GM23338 (cell line): ENCODE data around the gene RAB40B. TPM values are rescaled to one million over a fixed set of nuclear protein-coding genes. Genes with fewer than 3 reads are reported as not detected.
A peak's percentile ranks its signal among the peaks of the same experiment; 100 is the strongest.

Source experiments
- ATAC-seq: fragments of 200-7000 bp; cut with Tn5 transposase; 3 replicates; pipeline ENCODE4 v1.9.1; 2020
- DNase-seq: peaks from one replicate; pipeline ENCODE4 v3.0.0-alpha.2; 2015; ENCODE audit warnings: low spot score
- H2AFZ ChIP-seq: fragments of 200-600 bp; sonication (generic); 2 replicates; pipeline ENCODE4 v1.8.0; 2016; ENCODE audit warnings: antibody characterized with exemption, mild to moderate bottlenecking, moderate library complexity
- H3F3A ChIP-seq: fragments of 200-600 bp; sonication (generic); replicated peaks from 2 replicates; pipeline ENCODE4 v1.8.0; 2017; ENCODE audit warnings: antibody characterized with exemption, mixed run types, low read depth
- H3K27ac ChIP-seq: fragments of 200-600 bp; sonication (generic); 2 replicates; pipeline ENCODE4 v1.6.1; 2016; ENCODE audit warnings: low read depth
- H3K27me3 ChIP-seq: fragments of 200-600 bp; sonication (generic); 2 replicates; pipeline ENCODE4 v1.8.0; 2016; ENCODE audit warnings: mild to moderate bottlenecking, mixed run types, moderate library complexity; ENCODE audit not compliant: insufficient read depth
- H3K36me3 ChIP-seq: fragments of 200-600 bp; sonication (generic); 2 replicates; pipeline ENCODE4 v1.8.0; 2016; ENCODE audit warnings: mild to moderate bottlenecking; ENCODE audit not compliant: insufficient read depth
- H3K4me1 ChIP-seq: fragments of 200-600 bp; sonication (generic); 2 replicates; pipeline ENCODE4 v1.8.0; 2016; ENCODE audit warnings: mild to moderate bottlenecking, moderate library complexity; ENCODE audit not compliant: insufficient read depth
- H3K4me2 ChIP-seq: fragments of 200-600 bp; sonication (generic); 2 replicates; pipeline ENCODE4 v1.7.1; 2017; ENCODE audit warnings: mixed run types
- H3K4me3 ChIP-seq: fragments of 200-600 bp; sonication (generic); 2 replicates; pipeline ENCODE4 v1.6.1; 2016; ENCODE audit warnings: mixed run types
- H3K79me2 ChIP-seq: fragments of 200-600 bp; sonication (generic); replicated peaks from 2 replicates; pipeline ENCODE4 v1.8.0; 2017; ENCODE audit warnings: mild to moderate bottlenecking; ENCODE audit not compliant: insufficient read depth
- H3K9me2 ChIP-seq: fragments of 200-600 bp; sonication (generic); 2 replicates; pipeline ENCODE4 v1.8.0; 2017; ENCODE audit not compliant: insufficient read depth
- H4K20me1 ChIP-seq: fragments of 200-600 bp; sonication (generic); replicated peaks from 2 replicates; pipeline ENCODE4 v1.8.0; 2017; ENCODE audit warnings: mild to moderate bottlenecking; ENCODE audit not compliant: insufficient read depth
- H3K27ac Mint-ChIP-seq: 2 replicates; pipeline ENCODE4 v1.8.0; 2020; ENCODE audit warnings: inconsistent platforms, mild to moderate bottlenecking, moderate library complexity, mixed read lengths
- H3K27me3 Mint-ChIP-seq: 3 replicates; pipeline ENCODE4 v1.8.0; 2022; ENCODE audit warnings: low read depth, mild to moderate bottlenecking, moderate library complexity, mixed read lengths, inconsistent platforms; ENCODE audit not compliant: insufficient read depth, poor library complexity
- H3K36me3 Mint-ChIP-seq: 3 replicates; pipeline ENCODE4 v1.8.0; 2021; ENCODE audit warnings: low read depth, mild to moderate bottlenecking, inconsistent platforms, moderate library complexity, mixed read lengths
- H3K4me1 Mint-ChIP-seq: 3 replicates; pipeline ENCODE4 v1.8.0; 2020; ENCODE audit warnings: mild to moderate bottlenecking, inconsistent platforms, mixed read lengths
- H3K4me3 Mint-ChIP-seq: 3 replicates; pipeline ENCODE4 v1.8.0; 2021; ENCODE audit warnings: moderate library complexity, mild to moderate bottlenecking, inconsistent platforms, mixed read lengths
- H3K9me3 Mint-ChIP-seq: 3 replicates; pipeline ENCODE4 v1.8.0; 2020; ENCODE audit warnings: moderate library complexity, mild to moderate bottlenecking, inconsistent platforms, mixed read lengths
- CREB1 ChIP-seq: fragments of 250-450 bp; sonication (Bioruptor Pico); IDR thresholded peaks from 2 replicates; pipeline ENCODE4 v1.5.0; 2020; ENCODE audit warnings: low read depth, mild to moderate bottlenecking, moderate library complexity
- EZH2 ChIP-seq: fragments of 200-600 bp; sonication (generic); IDR thresholded peaks from one replicate; pipeline ENCODE4 v1.8.0; 2017; ENCODE audit warnings: antibody characterized with exemption, mild to moderate bottlenecking, low read depth; ENCODE audit not compliant: unreplicated experiment
- EZH2phosphoT487 ChIP-seq: fragments of 200-600 bp; sonication (generic); IDR thresholded peaks from one replicate; pipeline ENCODE4 v1.8.1; 2018; ENCODE audit warnings: antibody characterized with exemption; ENCODE audit not compliant: unreplicated experiment
- JUNB ChIP-seq: IDR thresholded peaks from one replicate; pipeline ENCODE4 v1.6.1; 2016; ENCODE audit warnings: antibody characterized with exemption; ENCODE audit not compliant: unreplicated experiment
- NANOG ChIP-seq: IDR thresholded peaks from 2 replicates; pipeline ENCODE4 v1.6.1; 2016; ENCODE audit warnings: antibody characterized with exemption, borderline replicate concordance
- POLR2AphosphoS5 ChIP-seq: IDR thresholded peaks from 2 replicates; pipeline ENCODE4 v1.6.1; 2016; ENCODE audit warnings: antibody characterized with exemption, low read depth
- STAT1 ChIP-seq: IDR thresholded peaks from one replicate; pipeline ENCODE4 v1.6.1; 2016; ENCODE audit warnings: antibody characterized with exemption; ENCODE audit not compliant: unreplicated experiment
- ZNF114 ChIP-seq: fragments of 250-450 bp; sonication (Bioruptor Pico); IDR thresholded peaks from 2 replicates; pipeline ENCODE4 v1.5.0; 2020; ENCODE audit warnings: mild to moderate bottlenecking, moderate library complexity
- ZNF331 ChIP-seq: fragments of 250-450 bp; sonication (Bioruptor Pico); IDR thresholded peaks from 2 replicates; pipeline ENCODE4 v1.5.0; 2020; ENCODE audit warnings: low read depth, mild to moderate bottlenecking, moderate library complexity
- polyA plus RNA-seq: library from polyadenylated mRNA; unstranded; fragments of >200 nt; fragmentation: Nextera tagmentation; extraction: Ambion mirVana; gene quantifications from 2 replicates; pipeline ENCODE4 v1.2.1, GENCODE V29; 2016
- total RNA-seq: library from RNA; depleted of rRNA; stranded (reverse); fragments of >200 nt; shearing (Covaris generic); gene quantifications from 2 replicates; pipeline ENCODE4 v1.2.3, GENCODE V29; 2014
- TF ChIP-seq, protein P1 (sequence below): IDR thresholded peaks from 2 replicates; pipeline ENCODE4 v1.6.1; 2016; ENCODE audit warnings: antibody characterized with exemption
- TF ChIP-seq, protein P2 (sequence below), 2 experiments: fragments of 200-600 bp in 1 of 2; sonication (generic) in 1 of 2; conservative IDR thresholded peaks; 2 replicates each; pipeline versions ENCODE4 v1.5.1 to v1.6.1; 2016 to 2017; ENCODE audit warnings: antibody characterized with exemption in 2 of 2, low read depth in 2 of 2, mild to moderate bottlenecking in 2 of 2, moderate library complexity in 1 of 2
- TF ChIP-seq, protein P3 (sequence below): IDR thresholded peaks from one replicate; pipeline ENCODE4 v1.6.1; 2018; ENCODE audit warnings: antibody characterized with exemption; ENCODE audit not compliant: unreplicated experiment

The RAB40B gene
- total and polyA plus RNA-seq, 2 experiments from 2014 or later = 4.2 to 5.2 TPM

DNA sequence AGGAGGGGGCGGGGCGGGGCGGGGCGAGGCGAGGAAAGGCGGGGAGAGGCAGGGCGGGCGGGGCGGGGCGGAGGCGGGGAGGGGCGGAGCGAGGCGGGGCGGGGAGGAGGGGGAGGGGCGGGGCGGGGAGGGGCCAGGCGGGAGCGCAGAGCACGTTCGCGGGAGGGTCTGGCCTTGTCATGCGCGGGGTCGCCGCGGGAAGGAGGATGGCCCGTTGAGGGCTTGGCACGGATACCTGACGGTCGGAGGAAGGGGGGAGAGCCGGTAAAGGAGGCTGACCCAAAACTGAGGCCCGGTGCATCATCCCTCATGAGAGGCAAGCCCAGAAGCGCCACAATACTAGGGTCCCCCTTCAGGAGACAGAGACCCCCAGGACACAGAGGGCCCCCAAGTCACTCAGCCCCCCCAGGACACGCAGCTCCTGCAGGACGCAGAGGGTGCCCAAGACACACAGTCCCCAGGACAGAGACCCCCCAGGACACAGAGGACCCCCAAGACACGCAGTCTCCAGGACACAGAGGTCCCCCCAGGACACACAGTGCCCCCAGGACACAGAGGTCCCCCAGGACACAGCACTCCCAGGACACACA lies 49.7 kb downstream of the RAB40B start:
- H3K4me3 Mint-ChIP-seq = peak overlapping the region; percentile 62
- no peaks in the 10 kb centered on the region for H3K9me3 Mint-ChIP-seq
- H3K4me3 ChIP-seq = 0 out of 2 replicates have a peak overlapping the region, but pooled peaks have one; percentile 36
- H3K9me2 ChIP-seq = no peaks in the 10 kb centered on the region
- peaks cover 11% of the 10 kb centered on the region; the same call in 1 of the 2 replicates for H3F3A ChIP-seq
- peak overlapping the region; percentile 51; the same call in 1 of the 2 replicates for H3K4me2 ChIP-seq
- H3K79me2 ChIP-seq = peaks cover 39% of the 10 kb centered on the region
- ATAC-seq (peak; percentile 11), DNase-seq (peak; percentile 57)
- H3K27ac Mint-ChIP-seq = no peak overlapping the region
- no peak overlapping the region for H2AFZ ChIP-seq
- 0 out of 2 replicates have a peak, but pooled peaks cover 1% of the 10 kb centered on the region for H3K36me3 ChIP-seq
- TF ChIP-seq JUNB (no peak), ZNF331 (no peak), STAT1 (no peak), ZNF114 (CRISPR knock-in tag) (no peak), POLR2AphosphoS5 (no peak), NANOG (no peak), EZH2 (no peak), CREB1 (CRISPR knock-in tag) (no peak), EZH2phosphoT487 (no peak)
- TF ChIP-seq, protein P1, sequence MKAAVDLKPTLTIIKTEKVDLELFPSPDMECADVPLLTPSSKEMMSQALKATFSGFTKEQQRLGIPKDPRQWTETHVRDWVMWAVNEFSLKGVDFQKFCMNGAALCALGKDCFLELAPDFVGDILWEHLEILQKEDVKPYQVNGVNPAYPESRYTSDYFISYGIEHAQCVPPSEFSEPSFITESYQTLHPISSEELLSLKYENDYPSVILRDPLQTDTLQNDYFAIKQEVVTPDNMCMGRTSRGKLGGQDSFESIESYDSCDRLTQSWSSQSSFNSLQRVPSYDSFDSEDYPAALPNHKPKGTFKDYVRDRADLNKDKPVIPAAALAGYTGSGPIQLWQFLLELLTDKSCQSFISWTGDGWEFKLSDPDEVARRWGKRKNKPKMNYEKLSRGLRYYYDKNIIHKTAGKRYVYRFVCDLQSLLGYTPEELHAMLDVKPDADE = no peak
- TF ChIP-seq, protein P2, sequence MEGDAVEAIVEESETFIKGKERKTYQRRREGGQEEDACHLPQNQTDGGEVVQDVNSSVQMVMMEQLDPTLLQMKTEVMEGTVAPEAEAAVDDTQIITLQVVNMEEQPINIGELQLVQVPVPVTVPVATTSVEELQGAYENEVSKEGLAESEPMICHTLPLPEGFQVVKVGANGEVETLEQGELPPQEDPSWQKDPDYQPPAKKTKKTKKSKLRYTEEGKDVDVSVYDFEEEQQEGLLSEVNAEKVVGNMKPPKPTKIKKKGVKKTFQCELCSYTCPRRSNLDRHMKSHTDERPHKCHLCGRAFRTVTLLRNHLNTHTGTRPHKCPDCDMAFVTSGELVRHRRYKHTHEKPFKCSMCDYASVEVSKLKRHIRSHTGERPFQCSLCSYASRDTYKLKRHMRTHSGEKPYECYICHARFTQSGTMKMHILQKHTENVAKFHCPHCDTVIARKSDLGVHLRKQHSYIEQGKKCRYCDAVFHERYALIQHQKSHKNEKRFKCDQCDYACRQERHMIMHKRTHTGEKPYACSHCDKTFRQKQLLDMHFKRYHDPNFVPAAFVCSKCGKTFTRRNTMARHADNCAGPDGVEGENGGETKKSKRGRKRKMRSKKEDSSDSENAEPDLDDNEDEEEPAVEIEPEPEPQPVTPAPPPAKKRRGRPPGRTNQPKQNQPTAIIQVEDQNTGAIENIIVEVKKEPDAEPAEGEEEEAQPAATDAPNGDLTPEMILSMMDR (conservative IDR thresholded peaks at IDR 0.05; ENCODE audit: low read depth in 2 of 2) = no peak
- TF ChIP-seq, protein P3, sequence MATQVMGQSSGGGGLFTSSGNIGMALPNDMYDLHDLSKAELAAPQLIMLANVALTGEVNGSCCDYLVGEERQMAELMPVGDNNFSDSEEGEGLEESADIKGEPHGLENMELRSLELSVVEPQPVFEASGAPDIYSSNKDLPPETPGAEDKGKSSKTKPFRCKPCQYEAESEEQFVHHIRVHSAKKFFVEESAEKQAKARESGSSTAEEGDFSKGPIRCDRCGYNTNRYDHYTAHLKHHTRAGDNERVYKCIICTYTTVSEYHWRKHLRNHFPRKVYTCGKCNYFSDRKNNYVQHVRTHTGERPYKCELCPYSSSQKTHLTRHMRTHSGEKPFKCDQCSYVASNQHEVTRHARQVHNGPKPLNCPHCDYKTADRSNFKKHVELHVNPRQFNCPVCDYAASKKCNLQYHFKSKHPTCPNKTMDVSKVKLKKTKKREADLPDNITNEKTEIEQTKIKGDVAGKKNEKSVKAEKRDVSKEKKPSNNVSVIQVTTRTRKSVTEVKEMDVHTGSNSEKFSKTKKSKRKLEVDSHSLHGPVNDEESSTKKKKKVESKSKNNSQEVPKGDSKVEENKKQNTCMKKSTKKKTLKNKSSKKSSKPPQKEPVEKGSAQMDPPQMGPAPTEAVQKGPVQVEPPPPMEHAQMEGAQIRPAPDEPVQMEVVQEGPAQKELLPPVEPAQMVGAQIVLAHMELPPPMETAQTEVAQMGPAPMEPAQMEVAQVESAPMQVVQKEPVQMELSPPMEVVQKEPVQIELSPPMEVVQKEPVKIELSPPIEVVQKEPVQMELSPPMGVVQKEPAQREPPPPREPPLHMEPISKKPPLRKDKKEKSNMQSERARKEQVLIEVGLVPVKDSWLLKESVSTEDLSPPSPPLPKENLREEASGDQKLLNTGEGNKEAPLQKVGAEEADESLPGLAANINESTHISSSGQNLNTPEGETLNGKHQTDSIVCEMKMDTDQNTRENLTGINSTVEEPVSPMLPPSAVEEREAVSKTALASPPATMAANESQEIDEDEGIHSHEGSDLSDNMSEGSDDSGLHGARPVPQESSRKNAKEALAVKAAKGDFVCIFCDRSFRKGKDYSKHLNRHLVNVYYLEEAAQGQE = no peak
- peaks cover 8% of the 10 kb centered on the region; the same call in 2 of the 3 replicates for H3K4me1 Mint-ChIP-seq
- no peak overlapping the region for H3K27ac ChIP-seq
- peaks cover 19% of the 10 kb centered on the region for H3K27me3 Mint-ChIP-seq
- no peaks in the 10 kb centered on the region for H3K27me3 ChIP-seq
- peaks cover 7% of the 10 kb centered on the region; the same call in 2 of the 3 replicates for H3K36me3 Mint-ChIP-seq
- peaks cover 31% of the 10 kb centered on the region for H4K20me1 ChIP-seq
- H3K4me1 ChIP-seq = peaks cover 10% of the 10 kb centered on the region; the same call in 1 of the 2 replicates
